DND-41 (cell line): Measurements from ENCODE around the gene NETO2.
"Not testable (repeated sequence)": the region's sequence is repeated elsewhere in the genome, so short reads cannot be mapped to it uniquely, and the experiment has no call there.

Source experiments
- ATAC-seq: fragments of 200-7000 bp; cut with Tn5 transposase; 3 replicates; pipeline ENCODE4 v1.9.1; 2021; ENCODE audit warnings: low read depth; ENCODE audit not compliant: insufficient read depth
- DNase-seq: peaks from one replicate; pipeline ENCODE4 v3.0.0-alpha.2; 2020
- H2AFZ ChIP-seq: 2 replicates; pipeline ENCODE4 v1.6.0; 2012; ENCODE audit warnings: low read depth, low read length
- H3K27ac ChIP-seq: 2 replicates; pipeline ENCODE4 v1.5.1; 2012; ENCODE audit warnings: low read length, inconsistent platforms
- H3K27me3 ChIP-seq: fragments of 200-600 bp; sonication (generic); 2 replicates; pipeline ENCODE4 v1.6.0; 2012; ENCODE audit warnings: low read length, mild to moderate bottlenecking, inconsistent platforms; ENCODE audit not compliant: insufficient read depth, poor library complexity
- H3K36me3 ChIP-seq: 2 replicates; pipeline ENCODE4 v1.5.1; 2012; ENCODE audit warnings: low read length, inconsistent platforms; ENCODE audit not compliant: insufficient read depth
- H3K4me1 ChIP-seq: 2 replicates; pipeline ENCODE4 v1.5.1; 2012; ENCODE audit warnings: mild to moderate bottlenecking, low read length; ENCODE audit not compliant: insufficient read depth
- H3K4me2 ChIP-seq: 2 replicates; pipeline ENCODE4 v1.6.0; 2012; ENCODE audit warnings: mild to moderate bottlenecking, moderate library complexity, low read length, inconsistent platforms; ENCODE audit not compliant: insufficient read depth
- H3K4me3 ChIP-seq, 2 experiments: fragments of 200-600 bp in 1 of 2; shearing (Covaris generic) in 1 of 2; 2 replicates each; pipeline ENCODE4 v1.5.1; 2012 to 2016; ENCODE audit warnings: inconsistent platforms in 2 of 2, low read length in 2 of 2, mild to moderate bottlenecking in 2 of 2, low read depth in 1 of 2, moderate library complexity in 1 of 2
- H3K79me2 ChIP-seq: 2 replicates; pipeline ENCODE4 v1.6.0; 2012; ENCODE audit warnings: low read length, inconsistent platforms; ENCODE audit not compliant: insufficient read depth
- H3K9ac ChIP-seq: 2 replicates; pipeline ENCODE4 v1.6.0; 2012; ENCODE audit warnings: low read depth, mild to moderate bottlenecking, inconsistent platforms, low read length, moderate library complexity
- H3K9me3 ChIP-seq: 2 replicates; pipeline ENCODE4 v1.5.1; 2012; ENCODE audit warnings: low read length, moderate library complexity, mild to moderate bottlenecking, inconsistent platforms; ENCODE audit not compliant: insufficient read depth, severe bottlenecking
- H4K20me1 ChIP-seq: 2 replicates; pipeline ENCODE4 v1.6.0; 2012; ENCODE audit warnings: low read length; ENCODE audit not compliant: insufficient read depth
- EZH2 ChIP-seq: IDR thresholded peaks from 3 replicates; pipeline ENCODE4 v1.6.1; 2012; ENCODE audit warnings: borderline replicate concordance, low read depth, mild to moderate bottlenecking, moderate library complexity, low read length, inconsistent platforms; ENCODE audit not compliant: severe bottlenecking
- TF ChIP-seq, protein P1 (sequence below): IDR thresholded peaks from 2 replicates; pipeline ENCODE4 v1.5.1; 2012; ENCODE audit warnings: borderline replicate concordance, low read length, moderate library complexity, mild to moderate bottlenecking; ENCODE audit not compliant: poor library complexity, severe bottlenecking; ENCODE audit errors: extremely low read depth

NETO2 gene, protein sequence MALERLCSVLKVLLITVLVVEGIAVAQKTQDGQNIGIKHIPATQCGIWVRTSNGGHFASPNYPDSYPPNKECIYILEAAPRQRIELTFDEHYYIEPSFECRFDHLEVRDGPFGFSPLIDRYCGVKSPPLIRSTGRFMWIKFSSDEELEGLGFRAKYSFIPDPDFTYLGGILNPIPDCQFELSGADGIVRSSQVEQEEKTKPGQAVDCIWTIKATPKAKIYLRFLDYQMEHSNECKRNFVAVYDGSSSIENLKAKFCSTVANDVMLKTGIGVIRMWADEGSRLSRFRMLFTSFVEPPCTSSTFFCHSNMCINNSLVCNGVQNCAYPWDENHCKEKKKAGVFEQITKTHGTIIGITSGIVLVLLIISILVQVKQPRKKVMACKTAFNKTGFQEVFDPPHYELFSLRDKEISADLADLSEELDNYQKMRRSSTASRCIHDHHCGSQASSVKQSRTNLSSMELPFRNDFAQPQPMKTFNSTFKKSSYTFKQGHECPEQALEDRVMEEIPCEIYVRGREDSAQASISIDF

DNA sequence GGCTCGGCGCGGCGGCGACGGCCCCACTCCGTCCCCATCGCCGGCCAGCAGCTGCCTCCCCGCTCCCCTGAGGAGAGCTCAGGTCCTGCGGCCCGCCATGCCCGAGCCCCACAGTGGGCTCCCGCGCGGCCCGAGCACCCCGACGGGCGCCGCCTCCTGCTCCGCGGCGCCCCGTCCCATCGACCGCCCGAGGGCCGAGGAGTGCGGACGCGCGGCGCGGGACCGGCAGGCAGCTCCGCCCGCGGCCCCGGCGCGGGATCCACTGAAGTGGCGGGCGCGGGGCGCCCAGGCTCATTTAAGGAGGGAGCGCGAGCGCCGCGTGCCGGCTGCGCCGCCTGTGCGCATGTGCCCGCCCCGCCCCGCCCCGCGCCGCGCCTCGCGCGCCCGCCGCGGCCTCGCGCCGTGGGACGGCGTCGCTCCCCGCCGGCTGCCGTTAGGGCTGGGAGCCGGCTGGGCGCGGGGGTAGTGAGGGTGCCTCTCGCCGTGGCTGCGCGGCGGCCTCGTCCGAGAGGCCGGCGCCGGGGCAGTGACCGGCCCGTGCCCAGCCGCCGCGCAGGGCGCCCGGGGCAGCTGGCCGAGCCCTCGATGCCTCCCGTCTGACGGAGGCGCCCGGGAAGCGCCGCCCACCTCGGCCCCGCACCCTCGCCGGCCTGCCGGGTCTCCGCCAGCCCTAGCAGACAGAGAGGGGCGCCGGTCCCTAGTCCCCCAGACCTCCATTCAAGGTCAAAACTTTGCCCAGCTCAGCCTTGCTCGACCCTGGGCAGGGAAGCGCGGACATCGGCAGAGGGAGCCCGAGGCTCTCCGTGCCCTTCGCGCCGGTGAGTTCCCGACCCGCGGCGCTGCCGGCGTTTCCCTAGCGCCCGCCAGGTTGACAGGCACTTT, at the start of gene NETO2:
NETO2 (minus strand) TSS at position 269 of the 882 bp plus-strand sequence. CDS start 333 bp downstream, outside the sequence.
- Histone ChIP-seq H3K9me3 (no peaks in the 10 kb centered on the region), H3K4me2 (no peak within 1 kb of the TSS), H3K4me3 (no peak within 1 kb of the TSS), H2AFZ (no peak within 1 kb of the TSS), H3K4me1 (no peaks in the 10 kb centered on the region), H3K36me3 (no peaks in the 10 kb centered on the region), H3K79me2 (no peaks in the 10 kb centered on the region), H3K9ac (no peak within 1 kb of the TSS), H3K27me3 (no peaks in the 10 kb centered on the region), H3K27ac (no peak within 1 kb of the TSS), H4K20me1 (no peaks in the 10 kb centered on the region)
- ATAC-seq (no peak), DNase-seq (no peak)
- TF ChIP-seq EZH2: no peak
- TF ChIP-seq, protein P1, sequence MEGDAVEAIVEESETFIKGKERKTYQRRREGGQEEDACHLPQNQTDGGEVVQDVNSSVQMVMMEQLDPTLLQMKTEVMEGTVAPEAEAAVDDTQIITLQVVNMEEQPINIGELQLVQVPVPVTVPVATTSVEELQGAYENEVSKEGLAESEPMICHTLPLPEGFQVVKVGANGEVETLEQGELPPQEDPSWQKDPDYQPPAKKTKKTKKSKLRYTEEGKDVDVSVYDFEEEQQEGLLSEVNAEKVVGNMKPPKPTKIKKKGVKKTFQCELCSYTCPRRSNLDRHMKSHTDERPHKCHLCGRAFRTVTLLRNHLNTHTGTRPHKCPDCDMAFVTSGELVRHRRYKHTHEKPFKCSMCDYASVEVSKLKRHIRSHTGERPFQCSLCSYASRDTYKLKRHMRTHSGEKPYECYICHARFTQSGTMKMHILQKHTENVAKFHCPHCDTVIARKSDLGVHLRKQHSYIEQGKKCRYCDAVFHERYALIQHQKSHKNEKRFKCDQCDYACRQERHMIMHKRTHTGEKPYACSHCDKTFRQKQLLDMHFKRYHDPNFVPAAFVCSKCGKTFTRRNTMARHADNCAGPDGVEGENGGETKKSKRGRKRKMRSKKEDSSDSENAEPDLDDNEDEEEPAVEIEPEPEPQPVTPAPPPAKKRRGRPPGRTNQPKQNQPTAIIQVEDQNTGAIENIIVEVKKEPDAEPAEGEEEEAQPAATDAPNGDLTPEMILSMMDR: no peak

DNA sequence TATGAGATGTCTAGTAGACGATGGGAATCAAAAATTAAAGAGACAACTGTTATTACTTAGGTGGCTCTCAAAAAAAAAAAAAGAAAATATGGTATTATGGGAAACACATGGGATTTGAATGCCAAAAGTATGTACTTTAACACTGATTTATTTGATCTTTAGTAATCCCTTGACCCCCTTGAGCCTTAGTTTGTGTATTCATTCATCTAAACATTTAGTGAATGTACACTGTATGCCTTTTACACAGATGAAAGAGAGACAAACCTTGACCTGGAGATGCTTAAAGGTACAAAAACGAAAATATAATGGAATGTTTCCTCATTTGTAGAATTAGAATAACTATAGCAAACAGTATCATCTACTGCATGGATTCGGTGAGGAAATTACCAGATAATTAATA, 38.6 kb upstream of the NETO2 start:
- Histone ChIP-seq H3K4me3 (no peak overlapping the region), H2AFZ (no peak overlapping the region), H3K4me2 (no peak overlapping the region), H4K20me1 (no peaks in the 10 kb centered on the region), H3K9me3 (peaks cover 9% of the 10 kb centered on the region), H3K27ac (no peak overlapping the region), H3K4me1 (no peaks in the 10 kb centered on the region), H3K9ac (no peak overlapping the region), H3K79me2 (no peaks in the 10 kb centered on the region), H3K36me3 (no peaks in the 10 kb centered on the region), H3K27me3 (no peaks in the 10 kb centered on the region)
- no peak for ATAC-seq
- no peak for DNase-seq
- no peak for TF ChIP-seq EZH2
- TF ChIP-seq, protein P1: no peak

DNA sequence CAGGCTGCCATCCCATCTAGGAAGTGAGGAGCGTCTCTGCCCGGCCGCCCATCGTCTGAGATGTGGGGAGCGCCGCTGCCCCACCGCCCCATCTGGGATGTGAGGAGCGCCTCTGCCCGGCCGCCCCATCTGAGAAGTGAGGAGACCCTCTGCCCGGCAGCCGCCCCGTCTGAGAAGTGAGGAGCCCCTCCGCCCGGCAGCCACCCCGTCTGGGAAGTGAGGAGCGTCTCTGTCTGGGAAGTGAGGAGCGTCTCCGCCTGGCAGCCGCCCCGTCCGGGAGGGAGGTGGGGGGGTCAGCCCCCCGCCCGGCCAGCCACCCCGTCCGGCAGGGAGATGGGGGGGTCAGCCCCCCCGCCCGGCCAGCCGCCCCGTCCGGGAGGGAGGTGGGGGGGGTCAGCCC, 37.3 kb upstream of the NETO2 start:
- not testable (repeated sequence) for DNase-seq, H3K9me3 ChIP-seq, H3K27ac ChIP-seq, H2AFZ ChIP-seq, H3K4me1 ChIP-seq, H3K27me3 ChIP-seq, H3K79me2 ChIP-seq, H3K9ac ChIP-seq, ATAC-seq, H3K4me2 ChIP-seq, H3K36me3 ChIP-seq, H4K20me1 ChIP-seq, H3K4me3 ChIP-seq

DNA sequence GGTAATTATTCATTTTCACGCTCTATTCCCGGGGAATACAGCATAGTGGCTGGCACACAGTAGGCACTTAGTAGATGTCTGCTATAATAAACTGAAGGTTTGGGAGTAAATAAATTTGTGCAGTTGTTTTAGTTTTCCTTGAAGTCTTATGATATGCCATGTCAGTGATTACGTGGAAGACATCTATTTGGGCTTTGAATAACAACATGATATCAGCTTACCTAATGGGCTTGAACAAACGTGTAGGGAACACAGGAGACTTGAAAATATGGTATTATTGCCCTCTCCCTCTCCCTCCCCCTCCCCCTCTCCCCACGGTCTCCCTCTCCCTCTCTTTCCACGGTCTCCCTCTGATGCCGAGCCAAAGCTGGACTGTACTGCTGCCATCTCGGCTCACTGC, 36.3 kb upstream of the NETO2 start:
- TF ChIP-seq, protein P1: no peak
- TF ChIP-seq EZH2: no peak
- Histone ChIP-seq H3K36me3 (no peaks in the 10 kb centered on the region), H3K4me2 (no peak overlapping the region), H3K27me3 (no peaks in the 10 kb centered on the region), H2AFZ (no peak overlapping the region), H3K4me3 (no peak overlapping the region), H3K27ac (no peak overlapping the region), H3K4me1 (no peaks in the 10 kb centered on the region), H4K20me1 (no peaks in the 10 kb centered on the region), H3K9me3 (peaks cover 9% of the 10 kb centered on the region), H3K79me2 (no peaks in the 10 kb centered on the region), H3K9ac (no peak overlapping the region)
- no peak for DNase-seq
- no peak for ATAC-seq
